ENCODE results near the gene AGMO. TPM values are rescaled to one million over a fixed set of nuclear protein-coding genes. Genes with fewer than 3 reads are reported as not detected.

AGMO gene
- total RNA-seq, 1 experiment from 2014 or later = not detected

- Histone ChIP-seq H2AFZ (ENCODE audit: low read depth, low read length, poor library complexity, severe bottlenecking) (no peak overlapping the region), H3K4me1 (ENCODE audit: control insufficient read depth in 1 of 2, insufficient read depth in 2 of 2, low read length in 2 of 2) (no peaks in the 10 kb centered on the region), H3K9ac (ENCODE audit: low read length) (no peak overlapping the region), H3K4me3 (replicated peaks in 1 of 2; ENCODE audit: low read depth in 1 of 2, low read length in 2 of 2) (no peak overlapping the region), H3K4me2 (ENCODE audit: low read length) (no peak overlapping the region), H3K27ac (ENCODE audit: low read depth, low read length) (no peak overlapping the region), H3K36me3 (ENCODE audit: control insufficient read depth in 1 of 2, insufficient read depth in 2 of 2, low read length in 2 of 2) (no peaks in the 10 kb centered on the region), H3K79me2 (ENCODE audit: insufficient read depth, low read length) (no peaks in the 10 kb centered on the region), H3K27me3 (ENCODE audit: insufficient read depth, low read length) (no peaks in the 10 kb centered on the region), H4K20me1 (ENCODE audit: insufficient read depth) (no peaks in the 10 kb centered on the region), H3K9me2 (ENCODE audit: insufficient read depth) (no peaks in the 10 kb centered on the region), H3K9me3 (ENCODE audit: control insufficient read depth in 1 of 2, insufficient read depth in 1 of 2, low read depth in 1 of 2, low read length in 2 of 2) (no peaks in the 10 kb centered on the region)
- DNase-seq (ENCODE audit: low read depth, low spot score) = no peak
- ChIA-PET CTCF (no interaction called here), RAD21 (ENCODE audit: low non-redundant PET in 1 of 2, low total read pairs in 2 of 2, uncharacterized antibody in 2 of 2, unreplicated experiment in 2 of 2) (no interaction called here), POLR2A (no interaction called here)
- intact Hi-C loops (cut with micrococcal nuclease) = no loop called here
- no TSS peak for BruUV-seq (replicated peaks)
- TF ChIP-seq, protein P1, sequence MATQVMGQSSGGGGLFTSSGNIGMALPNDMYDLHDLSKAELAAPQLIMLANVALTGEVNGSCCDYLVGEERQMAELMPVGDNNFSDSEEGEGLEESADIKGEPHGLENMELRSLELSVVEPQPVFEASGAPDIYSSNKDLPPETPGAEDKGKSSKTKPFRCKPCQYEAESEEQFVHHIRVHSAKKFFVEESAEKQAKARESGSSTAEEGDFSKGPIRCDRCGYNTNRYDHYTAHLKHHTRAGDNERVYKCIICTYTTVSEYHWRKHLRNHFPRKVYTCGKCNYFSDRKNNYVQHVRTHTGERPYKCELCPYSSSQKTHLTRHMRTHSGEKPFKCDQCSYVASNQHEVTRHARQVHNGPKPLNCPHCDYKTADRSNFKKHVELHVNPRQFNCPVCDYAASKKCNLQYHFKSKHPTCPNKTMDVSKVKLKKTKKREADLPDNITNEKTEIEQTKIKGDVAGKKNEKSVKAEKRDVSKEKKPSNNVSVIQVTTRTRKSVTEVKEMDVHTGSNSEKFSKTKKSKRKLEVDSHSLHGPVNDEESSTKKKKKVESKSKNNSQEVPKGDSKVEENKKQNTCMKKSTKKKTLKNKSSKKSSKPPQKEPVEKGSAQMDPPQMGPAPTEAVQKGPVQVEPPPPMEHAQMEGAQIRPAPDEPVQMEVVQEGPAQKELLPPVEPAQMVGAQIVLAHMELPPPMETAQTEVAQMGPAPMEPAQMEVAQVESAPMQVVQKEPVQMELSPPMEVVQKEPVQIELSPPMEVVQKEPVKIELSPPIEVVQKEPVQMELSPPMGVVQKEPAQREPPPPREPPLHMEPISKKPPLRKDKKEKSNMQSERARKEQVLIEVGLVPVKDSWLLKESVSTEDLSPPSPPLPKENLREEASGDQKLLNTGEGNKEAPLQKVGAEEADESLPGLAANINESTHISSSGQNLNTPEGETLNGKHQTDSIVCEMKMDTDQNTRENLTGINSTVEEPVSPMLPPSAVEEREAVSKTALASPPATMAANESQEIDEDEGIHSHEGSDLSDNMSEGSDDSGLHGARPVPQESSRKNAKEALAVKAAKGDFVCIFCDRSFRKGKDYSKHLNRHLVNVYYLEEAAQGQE (IDR thresholded peaks at IDR 0.05; ENCODE audit: low read depth) = no peak
- TF ChIP-seq FOSL1 (IDR thresholded peaks at IDR 0.05; ENCODE audit: low read depth) (no peak), RAD21 (IDR thresholded peaks at IDR 0.05; ENCODE audit: low read depth) (no peak)
- ATAC-seq = no peak
Observed at GRCh38 chr7:15234431-15234830, 327.4 kb downstream of the AGMO start.

DNA sequence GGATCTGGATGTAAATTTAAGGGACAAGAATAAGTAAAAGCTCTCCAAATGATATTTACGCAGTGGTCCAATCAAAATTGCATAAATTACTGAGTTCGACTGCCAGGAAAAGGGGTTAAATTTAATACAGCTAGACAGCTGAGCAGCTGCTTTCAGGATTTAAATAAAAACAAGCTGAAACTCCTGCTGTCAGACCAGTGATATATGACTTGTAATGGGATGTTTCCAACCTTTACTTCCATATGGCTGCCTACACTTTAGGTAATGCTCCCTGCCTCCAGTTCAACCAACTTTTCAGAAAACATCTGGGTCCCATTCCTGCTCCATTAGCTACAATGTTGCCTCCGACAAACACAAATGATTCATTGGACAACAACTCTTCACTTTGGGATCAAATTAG, 333.0 kb downstream of the AGMO start:
- Histone ChIP-seq H3K27me3 (ENCODE audit: insufficient read depth, low read length) (no peaks in the 10 kb centered on the region), H3K9me2 (ENCODE audit: insufficient read depth) (no peaks in the 10 kb centered on the region), H3K9ac (ENCODE audit: low read length) (no peak overlapping the region), H3K4me2 (ENCODE audit: low read length) (no peak overlapping the region), H3K4me1 (ENCODE audit: control insufficient read depth in 1 of 2, insufficient read depth in 2 of 2, low read length in 2 of 2) (no peaks in the 10 kb centered on the region), H3K9me3 (ENCODE audit: control insufficient read depth in 1 of 2, insufficient read depth in 1 of 2, low read depth in 1 of 2, low read length in 2 of 2) (no peaks in the 10 kb centered on the region), H4K20me1 (ENCODE audit: insufficient read depth) (no peaks in the 10 kb centered on the region), H3K79me2 (ENCODE audit: insufficient read depth, low read length) (no peaks in the 10 kb centered on the region), H3K36me3 (ENCODE audit: control insufficient read depth in 1 of 2, insufficient read depth in 2 of 2, low read length in 2 of 2) (no peaks in the 10 kb centered on the region), H3K27ac (ENCODE audit: low read depth, low read length) (no peak overlapping the region), H3K4me3 (replicated peaks in 1 of 2; ENCODE audit: low read depth in 1 of 2, low read length in 2 of 2) (no peak overlapping the region), H2AFZ (ENCODE audit: low read depth, low read length, poor library complexity, severe bottlenecking) (no peak overlapping the region)
- POLR2A ChIA-PET = no interaction called here
- TF ChIP-seq CBX3 (IDR thresholded peaks at IDR 0.05; ENCODE audit: low read depth) (no peak), YY1 (IDR thresholded peaks at IDR 0.05; ENCODE audit: extremely low read depth, insufficient replicate concordance, low read depth, low read length) (no peak), CEBPB (IDR thresholded peaks at IDR 0.05; ENCODE audit: low read depth) (no peak), ELF1 (IDR thresholded peaks at IDR 0.05; ENCODE audit: borderline replicate concordance, low read depth) (no peak), TCF7L2 (IDR thresholded peaks at IDR 0.05; ENCODE audit: borderline replicate concordance, extremely low read depth, insufficient read depth, insufficient read length) (no peak)
- TF ChIP-seq, protein P2, sequence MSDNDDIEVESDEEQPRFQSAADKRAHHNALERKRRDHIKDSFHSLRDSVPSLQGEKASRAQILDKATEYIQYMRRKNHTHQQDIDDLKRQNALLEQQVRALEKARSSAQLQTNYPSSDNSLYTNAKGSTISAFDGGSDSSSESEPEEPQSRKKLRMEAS (IDR thresholded peaks at IDR 0.05) = no peak
- RAD21 ChIA-PET (ENCODE audit: low non-redundant PET in 1 of 2, low total read pairs in 2 of 2, uncharacterized antibody in 2 of 2, unreplicated experiment in 2 of 2) = no interaction called here
- intact Hi-C loops (cut with micrococcal nuclease) = no loop called here
- BruUV-seq (replicated peaks) = no TSS peak
- no peak for DNase-seq (ENCODE audit: low read depth, low spot score)
- no peak for ATAC-seq
- CTCF ChIA-PET = no interaction called here
